A549 (cell line): ENCODE data around the gene FSHB.

Source experiments
- CBX2 ChIP-seq: fragments of 200-600 bp; sonication (generic); IDR thresholded peaks from 2 replicates; pipeline ENCODE4 v1.6.1; 2016; ENCODE audit warnings: low read depth, mild to moderate bottlenecking, borderline replicate concordance
- CHD2 ChIP-seq: fragments of 150-350 bp; IDR thresholded peaks from 2 replicates; pipeline ENCODE4 v1.6.1; 2014; ENCODE audit warnings: low read length; ENCODE audit not compliant: partially characterized antibody
- FOSL2 ChIP-seq, 2 experiments: fragments of 450-650 bp in 1 of 2; fragments of >200 bp in 1 of 2; sonication (Bioruptor Twin) in 1 of 2; formaldehyde crosslinking; IDR thresholded peaks; 2 replicates each; pipeline versions ENCODE4 v1.5.0 to v1.6.1; 2016 to 2020; ENCODE audit warnings: mild to moderate bottlenecking in 1 of 2, moderate library complexity in 1 of 2
- HOXB5 ChIP-seq: fragments of 250-450 bp; sonication (Bioruptor Pico); IDR thresholded peaks from 2 replicates; pipeline ENCODE4 v1.5.0; 2020; ENCODE audit warnings: mild to moderate bottlenecking, moderate library complexity
- JUNB ChIP-seq: fragments of >200 bp; sonication (Bioruptor Twin); formaldehyde crosslinking; IDR thresholded peaks from 2 replicates; pipeline ENCODE4 v1.6.1; 2016
- PHF8 ChIP-seq: fragments of 200-600 bp; sonication (generic); IDR thresholded peaks from 2 replicates; pipeline ENCODE4 v1.6.1; 2016; ENCODE audit warnings: low read depth, mild to moderate bottlenecking, antibody characterized with exemption, moderate library complexity, borderline replicate concordance
- POLR2A ChIP-seq: IDR thresholded peaks from 2 replicates; pipeline ENCODE4 v1.6.1; 2012; ENCODE audit warnings: mild to moderate bottlenecking, low read length
- REST ChIP-seq: fragments of 200-600 bp; sonication (generic); IDR thresholded peaks from 2 replicates; pipeline ENCODE4 v1.6.1; 2016; ENCODE audit warnings: antibody characterized with exemption, mild to moderate bottlenecking, moderate library complexity
- RNF2 ChIP-seq: fragments of 200-600 bp; sonication (generic); IDR thresholded peaks from 2 replicates; pipeline ENCODE4 v1.6.1; 2016; ENCODE audit warnings: low read depth, mild to moderate bottlenecking, antibody characterized with exemption, moderate library complexity, borderline replicate concordance
- ZFP36 ChIP-seq: fragments of 450-650 bp; IDR thresholded peaks from 2 replicates; pipeline ENCODE4 v1.6.1; 2014; ENCODE audit warnings: borderline replicate concordance; ENCODE audit not compliant: partially characterized antibody
- TF ChIP-seq, protein P1 (sequence below): fragments of >200 bp; sonication (Bioruptor Twin); formaldehyde crosslinking; IDR thresholded peaks from 3 replicates; pipeline ENCODE4 v1.5.1; 2016

- TF ChIP-seq HOXB5 (CRISPR knock-in tag) (no peak), REST (no peak), JUNB (no peak), ZFP36 (no peak), PHF8 (no peak), FOSL2 (IDR thresholded peaks at IDR 0.05) (no peak), FOSL2 (CRISPR knock-in tag; IDR thresholded peaks at IDR 0.05) (no peak), POLR2A (no peak), RNF2 (no peak), CHD2 (no peak), CBX2 (no peak)
- TF ChIP-seq, protein P1, sequence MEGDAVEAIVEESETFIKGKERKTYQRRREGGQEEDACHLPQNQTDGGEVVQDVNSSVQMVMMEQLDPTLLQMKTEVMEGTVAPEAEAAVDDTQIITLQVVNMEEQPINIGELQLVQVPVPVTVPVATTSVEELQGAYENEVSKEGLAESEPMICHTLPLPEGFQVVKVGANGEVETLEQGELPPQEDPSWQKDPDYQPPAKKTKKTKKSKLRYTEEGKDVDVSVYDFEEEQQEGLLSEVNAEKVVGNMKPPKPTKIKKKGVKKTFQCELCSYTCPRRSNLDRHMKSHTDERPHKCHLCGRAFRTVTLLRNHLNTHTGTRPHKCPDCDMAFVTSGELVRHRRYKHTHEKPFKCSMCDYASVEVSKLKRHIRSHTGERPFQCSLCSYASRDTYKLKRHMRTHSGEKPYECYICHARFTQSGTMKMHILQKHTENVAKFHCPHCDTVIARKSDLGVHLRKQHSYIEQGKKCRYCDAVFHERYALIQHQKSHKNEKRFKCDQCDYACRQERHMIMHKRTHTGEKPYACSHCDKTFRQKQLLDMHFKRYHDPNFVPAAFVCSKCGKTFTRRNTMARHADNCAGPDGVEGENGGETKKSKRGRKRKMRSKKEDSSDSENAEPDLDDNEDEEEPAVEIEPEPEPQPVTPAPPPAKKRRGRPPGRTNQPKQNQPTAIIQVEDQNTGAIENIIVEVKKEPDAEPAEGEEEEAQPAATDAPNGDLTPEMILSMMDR = no peak
Measured at GRCh38 chr11:30192620-30193019, 38.2 kb upstream of the FSHB start.
